HG03066 (cell line): ENCODE data around the gene MTMR8.
"Not testable (repeated sequence)": the region's sequence is repeated elsewhere in the genome, so short reads cannot be mapped to it uniquely, and the experiment has no call there.

ENCODE experiments used
- ATAC-seq: cut with Tn5 transposase; IDR thresholded peaks from one replicate; pipeline ENCODE4 v1.9.1; 2021; ENCODE audit warnings: low read depth; ENCODE audit not compliant: unreplicated experiment

The MTMR8 gene

GRCh38 chrX:64394874-64395567 lies at the start of gene MTMR8:
TSS of gene MTMR8 (minus strand) at chrX:64395452. CDS start at chrX:64395363, 89 bp downstream.
- peak; percentile 94 for ATAC-seq

GRCh38 chrX:64439551-64439950 lies 44.3 kb upstream of the MTMR8 start:
- no peak for ATAC-seq

- ATAC-seq, result no peak
These were observed 42.4 kb upstream of the MTMR8 start for GRCh38 chrX:64437665-64438064.

- ATAC-seq, result no peak
These were observed 42.0 kb upstream of the MTMR8 start for GRCh38 chrX:64437218-64437617.

- no peak for ATAC-seq
These were observed 33.1 kb upstream of the MTMR8 start for GRCh38 chrX:64428371-64428770.

- ATAC-seq, result peak; percentile 63
These were observed 32.5 kb upstream of the MTMR8 start for GRCh38 chrX:64427787-64428186.

GRCh38 chrX:64427281-64427680 lies 32.0 kb upstream of the MTMR8 start:
- peak; percentile 70 for ATAC-seq

GRCh38 chrX:64409730-64410129 lies 14.5 kb upstream of the MTMR8 start:
- not testable (repeated sequence) for ATAC-seq

GRCh38 chrX:64398088-64398487 lies 2.8 kb upstream of the MTMR8 start:
- ATAC-seq, result no peak

GRCh38 chrX:64395568-64395929 lies 297 bp upstream of the MTMR8 start:
- peak; percentile 20 for ATAC-seq

- ATAC-seq, result no peak
These were observed 986 bp downstream of the MTMR8 start for GRCh38 chrX:64394059-64394873.

- no peak for ATAC-seq
These were observed 5.8 kb downstream of the MTMR8 start for GRCh38 chrX:64389489-64389888.

GRCh38 chrX:64380789-64381188 lies 14.5 kb downstream of the MTMR8 start:
- not testable (repeated sequence) for ATAC-seq

- no peak for ATAC-seq
These were observed 15.3 kb downstream of the MTMR8 start for GRCh38 chrX:64379924-64380323.

GRCh38 chrX:64377753-64378152 lies 17.5 kb downstream of the MTMR8 start:
- ATAC-seq, result no peak

GRCh38 chrX:64352081-64352480 lies 43.2 kb downstream of the MTMR8 start:
- ATAC-seq, result no peak

GRCh38 chrX:64350521-64350920 lies 44.7 kb downstream of the MTMR8 start:
- ATAC-seq, result no peak

- ATAC-seq, result no peak
These were observed 45.2 kb downstream of the MTMR8 start for GRCh38 chrX:64350047-64350446.

GRCh38 chrX:64342811-64343210 lies 52.4 kb downstream of the MTMR8 start:
- no peak for ATAC-seq

GRCh38 chrX:64338296-64338695 lies 57.0 kb downstream of the MTMR8 start:
- ATAC-seq, result no peak

GRCh38 chrX:64334467-64334866 lies 60.8 kb downstream of the MTMR8 start:
- no peak for ATAC-seq

- no peak for ATAC-seq
These were observed 65.0 kb downstream of the MTMR8 start for GRCh38 chrX:64330284-64330683.
